Endothelial cell of umbilical vein (primary cell): ENCODE results near the gene EXD3. TPM values are rescaled to one million over a fixed set of nuclear protein-coding genes. Genes with fewer than 3 reads are reported as not detected.
"Not testable (repeated sequence)": the region's sequence is repeated elsewhere in the genome, so short reads cannot be mapped to it uniquely, and the experiment has no call there.

Source experiments
- BruUV-seq: library from RNA; stranded (reverse); fragments of 400-500 nt; replicated peaks from 2 replicates; lab custom pipeline; 2021; lab: Mats Ljungman, UMichigan
- CTCF ChIA-PET: fragments of 300-600, 350-600 bp; sonication (Branson Sonifier 250); formaldehyde crosslinking; loops from one replicate; lab custom pipeline; 2021; ENCODE audit warnings: antibody characterized with exemption, inconsistent platforms; lab: Charles Lee
- POLR2A ChIA-PET: fragments of 300-600, 350-600 bp; sonication (Branson Sonifier 250); formaldehyde crosslinking; loops from one replicate; lab custom pipeline; 2021; ENCODE audit warnings: antibody characterized with exemption, inconsistent platforms; lab: Charles Lee
- DNase-seq: peaks from one replicate; pipeline ENCODE4 v3.0.0-alpha.2; 2011; ENCODE audit warnings: low read depth, low spot score
- FAIRE-seq: peaks from 2 replicates; lab custom pipeline; 2011; peaks lifted over from hg19 to GRCh38; lab: Jason Lieb, UNC
- H2AFZ ChIP-seq: 2 replicates; pipeline ENCODE4 v1.6.0; 2012; ENCODE audit warnings: low read depth, low read length, control low read depth, inconsistent platforms
- H3K27ac ChIP-seq: 2 replicates; pipeline ENCODE4 v1.5.1; 2011; ENCODE audit warnings: low read depth, mild to moderate bottlenecking, control low read depth, low read length, moderate library complexity; ENCODE audit not compliant: insufficient read depth
- H3K27me3 ChIP-seq, 2 experiments: 2 replicates each; pipeline versions ENCODE4 v1.6.0 to v1.6.1; 2011; ENCODE audit warnings: low read length in 2 of 2, mixed read lengths in 1 of 2; ENCODE audit not compliant: control insufficient read depth in 2 of 2, insufficient read depth in 2 of 2
- H3K36me3 ChIP-seq, 2 experiments: 2 replicates in 1 of 2; 3 replicates in 1 of 2; pipeline ENCODE4 v1.5.1; 2011; ENCODE audit warnings: low read length in 2 of 2, mild to moderate bottlenecking in 1 of 2, moderate library complexity in 1 of 2; ENCODE audit not compliant: control insufficient read depth in 2 of 2, insufficient read depth in 2 of 2; ENCODE audit errors: extremely low read depth in 1 of 2
- H3K4me1 ChIP-seq: 3 replicates; pipeline ENCODE4 v1.5.1; 2011; ENCODE audit warnings: mild to moderate bottlenecking, low read length; ENCODE audit not compliant: control insufficient read depth, insufficient read depth; ENCODE audit errors: extremely low read depth
- H3K4me2 ChIP-seq: 2 replicates; pipeline ENCODE4 v1.6.1; 2011; ENCODE audit warnings: low read length, control low read depth, mixed read lengths; ENCODE audit not compliant: insufficient read depth
- H3K4me3 ChIP-seq, 3 experiments: fragments of 200-600 bp in 1 of 3; sonication (generic), shearing (Covaris generic) in 1 of 3; replicated peaks in 1 of 3; 2 replicates each; pipeline ENCODE4 v1.5.1; 2011 to 2016; ENCODE audit warnings: control low read depth in 3 of 3, low read length in 3 of 3, mild to moderate bottlenecking in 2 of 3, inconsistent platforms in 1 of 3, low read depth in 1 of 3, moderate library complexity in 1 of 3; ENCODE audit not compliant: insufficient read depth in 1 of 3
- H3K79me2 ChIP-seq: 2 replicates; pipeline ENCODE4 v1.6.0; 2012; ENCODE audit warnings: low read length, inconsistent platforms; ENCODE audit not compliant: control insufficient read depth, insufficient read depth
- H3K9ac ChIP-seq: replicated peaks from 2 replicates; pipeline ENCODE3; 2011; ENCODE audit warnings: low read length, control low read depth; ENCODE audit not compliant: insufficient read depth; ENCODE audit errors: extremely low read depth
- H3K9me1 ChIP-seq: replicated peaks from 3 replicates; pipeline ENCODE4 v1.6.0; 2011; ENCODE audit warnings: mild to moderate bottlenecking, low read length; ENCODE audit not compliant: control insufficient read depth, insufficient read depth; ENCODE audit errors: extremely low read depth
- H3K9me3 ChIP-seq: replicated peaks from 2 replicates; pipeline ENCODE4 v1.5.1; 2012; ENCODE audit warnings: low read length, inconsistent platforms; ENCODE audit not compliant: control insufficient read depth, insufficient read depth
- H4K20me1 ChIP-seq: replicated peaks from 2 replicates; pipeline ENCODE3; 2011; ENCODE audit warnings: mild to moderate bottlenecking, low read length; ENCODE audit not compliant: control insufficient read depth, insufficient read depth; ENCODE audit errors: extremely low read depth
- MAX ChIP-seq: IDR thresholded peaks from 2 replicates; pipeline ENCODE4 v1.6.1; 2011; ENCODE audit not compliant: insufficient read depth, insufficient read length
- POLR2AphosphoS5 ChIP-seq: IDR thresholded peaks from 2 replicates; pipeline ENCODE4 v1.6.1; 2012; ENCODE audit warnings: low read depth, mild to moderate bottlenecking, control low read depth, low read length, moderate library complexity; ENCODE audit not compliant: insufficient read depth
- dilution Hi-C: fragments of 300-500 bp; cut with MboI; formaldehyde crosslinking; loops from one replicate; pipeline ENCODE4 v1.15.0; 2019; ENCODE audit warnings: low sequenced_read_pairs; ENCODE audit not compliant: extremely low pct_ligation_motif_present
- intact Hi-C: fragments of 100-400 bp; cut with micrococcal nuclease; formaldehyde crosslinking; loops from one replicate; pipeline ENCODE4 v1.10.0; 2022
- microRNA-seq: library from miRNA; unstranded; fragments of <30 nt; microRNA quantifications from one replicate; pipeline ENCODE4 v1.2.0, GENCODE V29; 2021; ENCODE audit warnings: borderline number of aligned reads, borderline replicate concordance
- polyA plus RNA-seq, 4 experiments: library from polyadenylated mRNA; depleted of rRNA in 3 of 4; stranded (reverse) in 3 of 4; unstranded in 1 of 4; fragments of >200 nt; gene quantifications; 2 replicates each; pipeline versions ENCODE4 v1.2.1 to v1.2.3, GENCODE V29; 2011 to 2012; ENCODE audit warnings: missing spikeins in 1 of 4
- total RNA-seq: library from RNA; stranded (reverse); gene quantifications from 2 replicates; pipeline ENCODE4 v1.2.3, GENCODE V29; 2021
- TF ChIP-seq, protein P1 (sequence below), 2 donors: IDR thresholded peaks; 1 replicate in 1 of 2; 2 replicates in 1 of 2; pipeline ENCODE4 v1.5.1; 2011; ENCODE audit warnings: low read length in 2 of 2, mild to moderate bottlenecking in 2 of 2, moderate library complexity in 2 of 2, control low read depth in 1 of 2, inconsistent platforms in 1 of 2, low read depth in 1 of 2; ENCODE audit not compliant: insufficient read depth in 1 of 2; ENCODE audit errors: extremely low read depth in 1 of 2

Gene EXD3
- total and polyA plus RNA-seq, 2 donors (not counting 3 experiments of a cell fraction or from before 2014, with no cell fraction given): 17.7 to 30.3 TPM

GRCh38 chr9:137262909-137263285 lies 160.1 kb downstream of the EXD3 start:
- dilution Hi-C loops (no loop called here), intact Hi-C loops (loop anchor here (1.0 kb wide), 1 partner anchor 27 kb away; no protein-coding TSS in a partner anchor)
- peak; percentile 27 for TF ChIP-seq POLR2AphosphoS5
- TF ChIP-seq MAX: no peak
- H3K36me3 ChIP-seq: peaks cover 2 to 25% of the 10 kb centered on the region in 2 experiments
- no TSS peak for BruUV-seq
- no peak overlapping the region for H3K27ac ChIP-seq
- peaks cover 3% of the 10 kb centered on the region for H3K4me1 ChIP-seq
- H3K9me1 ChIP-seq: no peaks in the 10 kb centered on the region
- H3K79me2 ChIP-seq: no peaks in the 10 kb centered on the region
- DNase-seq: no peak
- ChIA-PET CTCF (interaction anchor here (1.8 to 3.1 kb wide), 3 partner anchors 14 to 140 kb away, joined by 4 to 23 read pairs (median 9); partner anchors contain the start of gene TOR4A), POLR2A (no interaction called here)
- no peaks in the 10 kb centered on the region for H3K27me3 ChIP-seq
- no peak overlapping the region for H2AFZ ChIP-seq
- no peak overlapping the region for H3K9ac ChIP-seq
- no peak for FAIRE-seq
- no peak overlapping the region for H3K4me2 ChIP-seq
- H4K20me1 ChIP-seq: no peaks in the 10 kb centered on the region
- no peak overlapping the region for H3K4me3 ChIP-seq
- no peaks in the 10 kb centered on the region for H3K9me3 ChIP-seq

- H4K20me1 ChIP-seq, BruUV-seq, H3K27ac ChIP-seq, H3K27me3 ChIP-seq, H3K9me3 ChIP-seq, H3K4me3 ChIP-seq, H3K4me1 ChIP-seq, dilution Hi-C loops, H3K4me2 ChIP-seq, FAIRE-seq, H3K9me1 ChIP-seq, H3K79me2 ChIP-seq, H2AFZ ChIP-seq, H3K9ac ChIP-seq, POLR2A ChIA-PET: not testable (repeated sequence)
- CTCF ChIA-PET: interaction anchor here (1.2 to 3.1 kb wide), 5 partner anchors 15 to 139 kb away, joined by 3 to 23 read pairs (median 4); partner anchors contain the start of gene TOR4A
- TF ChIP-seq, protein P1, sequence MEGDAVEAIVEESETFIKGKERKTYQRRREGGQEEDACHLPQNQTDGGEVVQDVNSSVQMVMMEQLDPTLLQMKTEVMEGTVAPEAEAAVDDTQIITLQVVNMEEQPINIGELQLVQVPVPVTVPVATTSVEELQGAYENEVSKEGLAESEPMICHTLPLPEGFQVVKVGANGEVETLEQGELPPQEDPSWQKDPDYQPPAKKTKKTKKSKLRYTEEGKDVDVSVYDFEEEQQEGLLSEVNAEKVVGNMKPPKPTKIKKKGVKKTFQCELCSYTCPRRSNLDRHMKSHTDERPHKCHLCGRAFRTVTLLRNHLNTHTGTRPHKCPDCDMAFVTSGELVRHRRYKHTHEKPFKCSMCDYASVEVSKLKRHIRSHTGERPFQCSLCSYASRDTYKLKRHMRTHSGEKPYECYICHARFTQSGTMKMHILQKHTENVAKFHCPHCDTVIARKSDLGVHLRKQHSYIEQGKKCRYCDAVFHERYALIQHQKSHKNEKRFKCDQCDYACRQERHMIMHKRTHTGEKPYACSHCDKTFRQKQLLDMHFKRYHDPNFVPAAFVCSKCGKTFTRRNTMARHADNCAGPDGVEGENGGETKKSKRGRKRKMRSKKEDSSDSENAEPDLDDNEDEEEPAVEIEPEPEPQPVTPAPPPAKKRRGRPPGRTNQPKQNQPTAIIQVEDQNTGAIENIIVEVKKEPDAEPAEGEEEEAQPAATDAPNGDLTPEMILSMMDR (IDR thresholded peaks at IDR 0.05; ENCODE audit: extremely low read depth in 1 of 2, insufficient read depth in 1 of 2, low read depth in 1 of 2, low read length in 2 of 2): peak; percentile 27 to 30
- peak; percentile 29 for DNase-seq
- intact Hi-C loops: loop anchor here (1.0 kb wide), 1 partner anchor 26 kb away; no protein-coding TSS in a partner anchor
- H3K36me3 ChIP-seq: peaks cover 2 to 25% of the 10 kb centered on the region in 2 experiments
Observed at GRCh38 chr9:137262173-137262908, 160.6 kb downstream of the EXD3 start.

Small RNA genes within 50 kb of the gene (microRNA-seq; reads per million reads assigned to microRNA genes)
- gene MIR7114: 1.2 reads per million

Other genes starting within 250 kb of the EXD3 start
- gene ANAPC2, start 234.6 kb downstream of the EXD3 start, total RNA-seq: 69.2 and 70.0 TPM in 2 replicates
- 44.8 and 57.5 TPM in 2 replicates for gene ANAPC2, start 234.6 kb downstream of the EXD3 start, polyA plus RNA-seq
- gene SSNA1, start 234.5 kb downstream of the EXD3 start, total RNA-seq: 89.0 and 90.5 TPM in 2 replicates
- 146 and 162 TPM in 2 replicates for gene SSNA1, start 234.5 kb downstream of the EXD3 start, polyA plus RNA-seq
- gene TPRN, start 222.4 kb downstream of the EXD3 start, total RNA-seq: 12.1 and 12.4 TPM in 2 replicates
- 4.3 and 5.7 TPM in 2 replicates for gene TPRN, start 222.4 kb downstream of the EXD3 start, polyA plus RNA-seq
- gene TMEM203, start 217.5 kb downstream of the EXD3 start, total RNA-seq: 25.6 and 29.6 TPM in 2 replicates
- 39.8 and 40.4 TPM in 2 replicates for gene TMEM203, start 217.5 kb downstream of the EXD3 start, polyA plus RNA-seq
- 23.4 and 26.7 TPM in 2 replicates for gene NDOR1, start 217.5 kb downstream of the EXD3 start, total RNA-seq
- 13.5 and 18.0 TPM in 2 replicates for gene NDOR1, start 217.5 kb downstream of the EXD3 start, polyA plus RNA-seq
- gene RNF208, start 200.9 kb downstream of the EXD3 start, total RNA-seq: 3.8 and 4.8 TPM in 2 replicates
- gene RNF208, start 200.9 kb downstream of the EXD3 start, polyA plus RNA-seq: 1.3 and 1.7 TPM in 2 replicates
- 0.44 and 0.92 TPM in 2 replicates for gene CYSRT1, start 198.0 kb downstream of the EXD3 start, total RNA-seq
- 1.1 and 1.6 TPM in 2 replicates for gene CYSRT1, start 198.0 kb downstream of the EXD3 start, polyA plus RNA-seq
- not detected in 2 replicates for gene RNF224, start 195.7 kb downstream of the EXD3 start, total RNA-seq
- not detected in 2 replicates for gene RNF224, start 195.7 kb downstream of the EXD3 start, polyA plus RNA-seq
- not detected in 2 replicates for gene SLC34A3, start 192.3 kb downstream of the EXD3 start, total RNA-seq
- not detected in 2 replicates for gene SLC34A3, start 192.3 kb downstream of the EXD3 start, polyA plus RNA-seq
- 546 and 558 TPM in 2 replicates for gene TUBB4B, start 181.9 kb downstream of the EXD3 start, total RNA-seq
- 418 and 439 TPM in 2 replicates for gene TUBB4B, start 181.9 kb downstream of the EXD3 start, polyA plus RNA-seq
- not detected in 2 replicates for gene STPG3, start 171.9 kb downstream of the EXD3 start, total RNA-seq
- not detected in 2 replicates for gene STPG3, start 171.9 kb downstream of the EXD3 start, polyA plus RNA-seq
- 70.2 and 76.1 TPM in 2 replicates for gene NELFB, start 167.8 kb downstream of the EXD3 start, total RNA-seq
- 61.8 and 62.3 TPM in 2 replicates for gene NELFB, start 167.8 kb downstream of the EXD3 start, polyA plus RNA-seq
- gene TOR4A, start 145.4 kb downstream of the EXD3 start, total RNA-seq: 46.4 and 48.0 TPM in 2 replicates
- gene TOR4A, start 145.4 kb downstream of the EXD3 start, polyA plus RNA-seq: 32.4 and 45.7 TPM in 2 replicates
- gene NRARP, start 120.9 kb downstream of the EXD3 start, total RNA-seq: 50.0 and 61.0 TPM in 2 replicates
- 54.0 and 72.9 TPM in 2 replicates for gene NRARP, start 120.9 kb downstream of the EXD3 start, polyA plus RNA-seq
- gene NOXA1, start 231 bp upstream of the EXD3 start, total RNA-seq: 0.91 and 1.3 TPM in 2 replicates
- 0.40 and 0.51 TPM in 2 replicates for gene NOXA1, start 231 bp upstream of the EXD3 start, polyA plus RNA-seq
- gene ENTPD8, start 18.2 kb upstream of the EXD3 start, total RNA-seq: 0.42 and 0.51 TPM in 2 replicates
- 0.44 and 0.45 TPM in 2 replicates for gene ENTPD8, start 18.2 kb upstream of the EXD3 start, polyA plus RNA-seq
- 43.3 and 45.4 TPM in 2 replicates for gene NSMF, start 36.2 kb upstream of the EXD3 start, total RNA-seq
- 53.7 and 66.9 TPM in 2 replicates for gene NSMF, start 36.2 kb upstream of the EXD3 start, polyA plus RNA-seq
- gene PNPLA7, start 127.2 kb upstream of the EXD3 start, total RNA-seq: 1.9 TPM in 2 replicates
- 1.0 and 1.2 TPM in 2 replicates for gene PNPLA7, start 127.2 kb upstream of the EXD3 start, polyA plus RNA-seq
- gene MRPL41, start 128.7 kb upstream of the EXD3 start, total RNA-seq: 50.7 and 53.3 TPM in 2 replicates
- 50.4 and 90.1 TPM in 2 replicates for gene MRPL41, start 128.7 kb upstream of the EXD3 start, polyA plus RNA-seq
- gene DPH7, start 155.8 kb upstream of the EXD3 start, total RNA-seq: 43.2 TPM in 2 replicates
- 40.8 and 41.8 TPM in 2 replicates for gene DPH7, start 155.8 kb upstream of the EXD3 start, polyA plus RNA-seq
- gene ZMYND19, start 167.3 kb upstream of the EXD3 start, total RNA-seq: 32.6 and 35.4 TPM in 2 replicates
- gene ZMYND19, start 167.3 kb upstream of the EXD3 start, polyA plus RNA-seq: 22.3 and 22.8 TPM in 2 replicates
- gene ARRDC1, start 182.5 kb upstream of the EXD3 start, total RNA-seq: 21.5 and 22.5 TPM in 2 replicates
- gene ARRDC1, start 182.5 kb upstream of the EXD3 start, polyA plus RNA-seq: 51.0 and 64.3 TPM in 2 replicates
- gene EHMT1, start 195.8 kb upstream of the EXD3 start, total RNA-seq: 103 and 104 TPM in 2 replicates
- gene EHMT1, start 195.8 kb upstream of the EXD3 start, polyA plus RNA-seq: 48.2 and 56.1 TPM in 2 replicates